HepG2 (cell line): ENCODE measurements around the gene PTGIS. TPM values are rescaled to one million over a fixed set of nuclear protein-coding genes. Genes with fewer than 3 reads are reported as not detected.

Source experiments
- ARNT ChIP-seq: fragments of 450-650 bp; IDR thresholded peaks from 2 replicates; pipeline ENCODE4 v1.6.1; 2017
- IKZF5 ChIP-seq: IDR thresholded peaks from 2 replicates; pipeline ENCODE4 v1.6.1; 2018; ENCODE audit warnings: missing genetic modification reagents, mild to moderate bottlenecking, missing compliant biosample characterization
- MAFK ChIP-seq, 2 experiments: IDR thresholded peaks in 1 of 2; conservative IDR thresholded peaks in 1 of 2; 2 replicates each; pipeline ENCODE4 v1.6.1; 2011; ENCODE audit warnings: improper control_type of control experiment in 2 of 2, low read length in 2 of 2
- RBFOX2 ChIP-seq: fragments of 200-400 bp; formaldehyde crosslinking; IDR thresholded peaks from 2 replicates; pipeline ENCODE4 v1.6.1; 2017; ENCODE audit warnings: low read depth, mild to moderate bottlenecking, low read length
- ZFAT ChIP-seq: sonication (generic); formaldehyde crosslinking; conservative IDR thresholded peaks from 2 replicates; pipeline ENCODE4 v1.8.1; 2023; ENCODE audit warnings: missing genetic modification reagents, inconsistent platforms
- ZFP36 ChIP-seq: fragments of 150-350 bp; IDR thresholded peaks from 2 replicates; pipeline ENCODE4 v1.6.1; 2018; ENCODE audit warnings: borderline replicate concordance, low read length, low read depth; ENCODE audit not compliant: partially characterized antibody
- ZMYM4 ChIP-seq: sonication (generic); formaldehyde crosslinking; IDR thresholded peaks from 2 replicates; pipeline ENCODE4 v1.8.1; 2023; ENCODE audit warnings: mild to moderate bottlenecking, missing genetic modification reagents
- ZNF101 ChIP-seq: sonication (generic); formaldehyde crosslinking; IDR thresholded peaks from 2 replicates; pipeline ENCODE4 v1.4.0; 2020; ENCODE audit warnings: mild to moderate bottlenecking, low read depth, missing genetic modification reagents, borderline replicate concordance
- ZNF121 ChIP-seq: sonication (generic); formaldehyde crosslinking; IDR thresholded peaks from 2 replicates; pipeline ENCODE4 v1.5.0; 2020; ENCODE audit warnings: mild to moderate bottlenecking, missing genetic modification reagents
- ZNF20 ChIP-seq: sonication (generic); formaldehyde crosslinking; IDR thresholded peaks from 2 replicates; pipeline ENCODE4 v1.4.0; 2020; ENCODE audit warnings: mild to moderate bottlenecking, moderate library complexity, missing genetic modification reagents
- ZNF33B ChIP-seq: sonication (generic); formaldehyde crosslinking; IDR thresholded peaks from 2 replicates; pipeline ENCODE4 v1.5.1; 2020; ENCODE audit warnings: mild to moderate bottlenecking, missing genetic modification reagents
- ZNF775 ChIP-seq: sonication (generic); formaldehyde crosslinking; IDR thresholded peaks from 2 replicates; pipeline ENCODE4 v1.4.0; 2020; ENCODE audit warnings: missing genetic modification reagents, mild to moderate bottlenecking, moderate library complexity, borderline replicate concordance
- ZNF850 ChIP-seq: sonication (generic); formaldehyde crosslinking; conservative IDR thresholded peaks from 2 replicates; pipeline ENCODE4 v1.9.0; 2021; ENCODE audit warnings: mild to moderate bottlenecking, missing genetic modification reagents
- polyA plus RNA-seq, 8 experiments: library from polyadenylated mRNA; depleted of rRNA in 3 of 8; stranded (reverse) in 7 of 8; unstranded in 1 of 8; fragments of >200 nt; fragmentation: Illumina TruSeq in 4 of 8; extraction: Trizol in 4 of 8; gene quantifications; 2 replicates each; pipeline versions ENCODE4 v1.2.1 to v1.2.3, GENCODE V29; 2011 to 2016; ENCODE audit warnings: low read depth in 4 of 8, missing spikeins in 1 of 8, mixed read lengths in 1 of 8; ENCODE audit not compliant: insufficient read depth in 1 of 8
- total RNA-seq, 5 experiments: library from RNA; depleted of rRNA; stranded (reverse); fragments of >200 nt; fragmentation: Illumina TruSeq; extraction: Trizol; gene quantifications; 2 replicates each; pipeline ENCODE4 v1.2.3, GENCODE V29; 2016; ENCODE audit warnings: low read depth in 1 of 5
- TF ChIP-seq, protein P1 (sequence below): IDR thresholded peaks from 2 replicates; pipeline ENCODE4 v1.6.1; 2012; ENCODE audit warnings: low read length, improper control_type of control experiment
- TF ChIP-seq, protein P2 (sequence below): sonication (generic); formaldehyde crosslinking; IDR thresholded peaks from 2 replicates; pipeline ENCODE4 v1.5.0; 2020; ENCODE audit warnings: mild to moderate bottlenecking, missing genetic modification reagents
- TF ChIP-seq, protein P3 (sequence below): sonication (generic); formaldehyde crosslinking; IDR thresholded peaks from 2 replicates; pipeline ENCODE4 v1.8.1; 2023; ENCODE audit warnings: mild to moderate bottlenecking, missing genetic modification reagents, borderline replicate concordance
- TF ChIP-seq, protein P4 (sequence below), 2 experiments: sonication (generic) in 1 of 2; formaldehyde crosslinking in 1 of 2; IDR thresholded peaks; 2 replicates each; pipeline versions ENCODE4 v1.5.1 to v1.6.1; 2011 to 2020; ENCODE audit warnings: borderline replicate concordance in 1 of 2, low read depth in 1 of 2, low read length in 1 of 2, mild to moderate bottlenecking in 1 of 2, missing genetic modification reagents in 1 of 2, moderate library complexity in 1 of 2

The PTGIS gene
- total and polyA plus RNA-seq, 2 of the 13 experiments (the other 11 are each of a cell fraction or from before 2014, with no cell fraction given): not detected

- TF ChIP-seq ZNF850 (CRISPR knock-in tag): no peak
- TF ChIP-seq ZNF775: no peak
- TF ChIP-seq, protein P1, sequence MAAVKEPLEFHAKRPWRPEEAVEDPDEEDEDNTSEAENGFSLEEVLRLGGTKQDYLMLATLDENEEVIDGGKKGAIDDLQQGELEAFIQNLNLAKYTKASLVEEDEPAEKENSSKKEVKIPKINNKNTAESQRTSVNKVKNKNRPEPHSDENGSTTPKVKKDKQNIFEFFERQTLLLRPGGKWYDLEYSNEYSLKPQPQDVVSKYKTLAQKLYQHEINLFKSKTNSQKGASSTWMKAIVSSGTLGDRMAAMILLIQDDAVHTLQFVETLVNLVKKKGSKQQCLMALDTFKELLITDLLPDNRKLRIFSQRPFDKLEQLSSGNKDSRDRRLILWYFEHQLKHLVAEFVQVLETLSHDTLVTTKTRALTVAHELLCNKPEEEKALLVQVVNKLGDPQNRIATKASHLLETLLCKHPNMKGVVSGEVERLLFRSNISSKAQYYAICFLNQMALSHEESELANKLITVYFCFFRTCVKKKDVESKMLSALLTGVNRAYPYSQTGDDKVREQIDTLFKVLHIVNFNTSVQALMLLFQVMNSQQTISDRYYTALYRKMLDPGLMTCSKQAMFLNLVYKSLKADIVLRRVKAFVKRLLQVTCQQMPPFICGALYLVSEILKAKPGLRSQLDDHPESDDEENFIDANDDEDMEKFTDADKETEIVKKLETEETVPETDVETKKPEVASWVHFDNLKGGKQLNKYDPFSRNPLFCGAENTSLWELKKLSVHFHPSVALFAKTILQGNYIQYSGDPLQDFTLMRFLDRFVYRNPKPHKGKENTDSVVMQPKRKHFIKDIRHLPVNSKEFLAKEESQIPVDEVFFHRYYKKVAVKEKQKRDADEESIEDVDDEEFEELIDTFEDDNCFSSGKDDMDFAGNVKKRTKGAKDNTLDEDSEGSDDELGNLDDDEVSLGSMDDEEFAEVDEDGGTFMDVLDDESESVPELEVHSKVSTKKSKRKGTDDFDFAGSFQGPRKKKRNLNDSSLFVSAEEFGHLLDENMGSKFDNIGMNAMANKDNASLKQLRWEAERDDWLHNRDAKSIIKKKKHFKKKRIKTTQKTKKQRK: no peak
- TF ChIP-seq ZNF33B (CRISPR knock-in tag): 0 out of 2 replicates have a peak, but pooled peaks have one; percentile 61
- TF ChIP-seq, protein P2, sequence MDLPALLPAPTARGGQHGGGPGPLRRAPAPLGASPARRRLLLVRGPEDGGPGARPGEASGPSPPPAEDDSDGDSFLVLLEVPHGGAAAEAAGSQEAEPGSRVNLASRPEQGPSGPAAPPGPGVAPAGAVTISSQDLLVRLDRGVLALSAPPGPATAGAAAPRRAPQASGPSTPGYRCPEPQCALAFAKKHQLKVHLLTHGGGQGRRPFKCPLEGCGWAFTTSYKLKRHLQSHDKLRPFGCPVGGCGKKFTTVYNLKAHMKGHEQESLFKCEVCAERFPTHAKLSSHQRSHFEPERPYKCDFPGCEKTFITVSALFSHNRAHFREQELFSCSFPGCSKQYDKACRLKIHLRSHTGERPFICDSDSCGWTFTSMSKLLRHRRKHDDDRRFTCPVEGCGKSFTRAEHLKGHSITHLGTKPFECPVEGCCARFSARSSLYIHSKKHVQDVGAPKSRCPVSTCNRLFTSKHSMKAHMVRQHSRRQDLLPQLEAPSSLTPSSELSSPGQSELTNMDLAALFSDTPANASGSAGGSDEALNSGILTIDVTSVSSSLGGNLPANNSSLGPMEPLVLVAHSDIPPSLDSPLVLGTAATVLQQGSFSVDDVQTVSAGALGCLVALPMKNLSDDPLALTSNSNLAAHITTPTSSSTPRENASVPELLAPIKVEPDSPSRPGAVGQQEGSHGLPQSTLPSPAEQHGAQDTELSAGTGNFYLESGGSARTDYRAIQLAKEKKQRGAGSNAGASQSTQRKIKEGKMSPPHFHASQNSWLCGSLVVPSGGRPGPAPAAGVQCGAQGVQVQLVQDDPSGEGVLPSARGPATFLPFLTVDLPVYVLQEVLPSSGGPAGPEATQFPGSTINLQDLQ (CRISPR knock-in tag): no peak
- TF ChIP-seq RBFOX2: no peak
- peak; percentile 81 for TF ChIP-seq ZFP36
- TF ChIP-seq, protein P3, sequence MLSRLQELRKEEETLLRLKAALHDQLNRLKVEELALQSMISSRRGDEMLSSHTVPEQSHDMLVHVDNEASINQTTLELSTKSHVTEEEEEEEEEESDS: no peak
- no peak for TF ChIP-seq ZNF121
- TF ChIP-seq IKZF5: no peak; the same call in 1 of the 2 replicates
- no peak for TF ChIP-seq MAFK (conservative IDR thresholded peaks at IDR 0.05 in 1 of 2, IDR thresholded peaks at IDR 0.05 in 1 of 2; ENCODE audit: low read length in 2 of 2)
- no peak for TF ChIP-seq ZMYM4
- TF ChIP-seq ARNT: no peak
- TF ChIP-seq ZNF20: no peak
- no peak for TF ChIP-seq ZFAT (CRISPR knock-in tag)
- TF ChIP-seq ZNF101 (CRISPR knock-in tag): no peak
- TF ChIP-seq, protein P4, sequence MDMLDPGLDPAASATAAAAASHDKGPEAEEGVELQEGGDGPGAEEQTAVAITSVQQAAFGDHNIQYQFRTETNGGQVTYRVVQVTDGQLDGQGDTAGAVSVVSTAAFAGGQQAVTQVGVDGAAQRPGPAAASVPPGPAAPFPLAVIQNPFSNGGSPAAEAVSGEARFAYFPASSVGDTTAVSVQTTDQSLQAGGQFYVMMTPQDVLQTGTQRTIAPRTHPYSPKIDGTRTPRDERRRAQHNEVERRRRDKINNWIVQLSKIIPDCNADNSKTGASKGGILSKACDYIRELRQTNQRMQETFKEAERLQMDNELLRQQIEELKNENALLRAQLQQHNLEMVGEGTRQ (IDR thresholded peaks at IDR 0.05; ENCODE audit: low read depth, low read length): no peak
- TF ChIP-seq, protein P4 (CRISPR knock-in tag; IDR thresholded peaks at IDR 0.05; ENCODE audit: borderline replicate concordance): no peak
Observed at GRCh38 chr20:49594143-49594930, 26.4 kb upstream of the PTGIS start (continued).
